KBM-7 (cell line): ENCODE results near the gene HK3.
A peak's percentile ranks its signal among the peaks of the same experiment; 100 is the strongest.

Experiments
- DNase-seq: peaks from one replicate; pipeline ENCODE4 v3.0.0-alpha.2; 2015
- in situ Hi-C: fragments of 300-500 bp; cut with MboI; formaldehyde crosslinking; loops from 2 replicates; pipeline ENCODE4 v1.14.3; 2020; ENCODE audit warnings: low sequenced_read_pairs, low pct_unique_long_range_greater_than_20kb, mixed read lengths

HK3 gene

DNA sequence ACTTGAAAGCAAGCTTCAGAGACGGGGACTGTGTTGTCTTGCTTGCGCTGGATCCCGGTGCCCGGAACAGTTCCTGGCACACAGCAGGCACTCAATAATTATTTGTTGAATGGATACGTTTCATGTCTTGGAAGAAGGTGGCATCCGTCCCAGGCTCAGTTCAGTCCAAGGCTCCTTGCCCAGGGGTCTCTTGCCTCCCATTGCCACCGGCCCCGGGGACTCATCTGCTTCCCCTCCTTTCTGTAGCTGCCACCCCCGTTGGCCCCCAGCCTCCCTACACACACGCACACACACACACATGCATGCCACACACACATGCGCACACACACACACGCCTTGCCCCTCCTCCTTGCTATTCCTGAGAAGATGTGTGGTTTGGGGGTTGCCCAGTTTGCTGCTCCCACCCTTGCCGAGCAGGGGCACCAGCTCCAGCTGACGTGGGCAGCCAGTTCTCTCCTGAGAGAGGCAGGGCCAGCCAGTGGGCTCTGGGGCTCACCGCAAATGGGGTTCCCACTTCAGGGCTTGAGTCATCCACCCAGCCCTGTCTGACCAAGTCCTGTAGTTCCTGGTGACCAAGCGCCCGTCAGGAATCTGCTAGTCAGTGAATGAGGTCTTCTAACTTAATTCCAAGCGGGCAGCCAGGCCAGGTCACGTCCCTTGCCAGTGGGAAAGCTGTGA, 41.8 kb downstream of the HK3 start:
- in situ Hi-C loops, result no loop called here
- DNase-seq, result no peak

DNA sequence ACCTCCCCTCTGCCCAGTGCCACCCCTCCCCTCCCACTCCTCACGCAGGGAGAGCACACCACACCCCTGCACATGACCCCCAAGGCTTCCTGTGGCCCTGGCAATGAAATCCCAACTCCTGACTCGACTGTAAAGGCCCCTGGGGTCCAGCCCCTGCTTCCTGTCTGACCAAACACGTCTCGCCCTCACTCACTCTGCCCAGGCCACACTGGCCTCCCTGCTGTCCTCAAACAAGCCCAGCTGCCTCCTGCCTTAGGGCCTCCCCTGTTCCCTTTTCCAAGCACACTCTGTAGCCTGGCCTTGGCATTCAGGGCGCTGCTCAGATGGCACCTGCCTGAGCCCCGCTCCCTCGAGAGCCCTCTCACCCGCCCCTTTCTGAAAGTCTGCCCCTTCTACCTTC, 42.4 kb downstream of the HK3 start:
- no peak for DNase-seq
- in situ Hi-C loops, result no loop called here

DNA sequence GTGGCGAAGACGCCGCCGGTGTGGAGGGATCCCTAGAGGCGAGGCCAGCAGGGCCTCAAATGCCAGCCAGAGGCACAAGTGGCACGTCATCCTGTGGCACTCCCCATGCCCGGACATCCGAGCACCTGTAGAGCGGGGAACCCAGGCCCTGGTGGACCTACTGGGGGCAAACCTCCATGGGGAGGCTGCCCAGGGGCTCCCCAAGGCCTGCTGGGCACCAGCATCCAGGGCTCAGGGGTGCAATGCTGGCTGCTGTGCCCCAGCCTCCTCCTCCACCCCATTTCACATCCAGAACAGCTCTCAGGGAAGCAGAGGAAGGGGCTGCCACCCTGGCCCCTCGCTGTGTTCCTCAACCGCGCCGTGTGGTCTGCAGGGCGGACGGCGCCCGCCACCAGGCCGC, 43.5 kb downstream of the HK3 start:
- in situ Hi-C loops, result no loop called here
- no peak for DNase-seq

DNA sequence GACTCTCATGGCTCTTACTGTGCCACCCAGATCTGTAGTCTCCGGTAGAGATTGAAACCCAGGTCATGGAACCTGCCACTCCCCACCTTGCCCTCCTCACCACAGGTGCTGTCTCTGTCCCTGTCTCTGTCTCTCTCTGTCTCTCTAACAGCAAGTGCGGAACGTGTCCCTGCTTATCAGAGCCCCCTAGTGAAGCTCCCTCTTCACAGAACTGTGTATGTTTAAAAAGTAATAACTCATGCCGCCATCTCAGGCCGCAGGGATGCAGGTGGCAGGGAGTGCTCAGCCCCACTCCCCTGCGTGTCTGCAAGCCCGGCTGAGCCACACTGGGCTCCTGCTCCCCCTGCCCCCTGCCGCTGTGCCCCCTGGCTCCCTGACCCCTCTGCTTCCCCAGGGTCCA, 45.0 kb downstream of the HK3 start:
- in situ Hi-C loops, result no loop called here
- no peak for DNase-seq

- in situ Hi-C loops, result no loop called here
- no peak for DNase-seq
These were observed 45.9 kb downstream of the HK3 start for GRCh38 chr5:176853151-176853778.

GRCh38 chr5:176851871-176852658, 47.1 kb downstream of the HK3 start:
- in situ Hi-C loops, result no loop called here
- DNase-seq, result no peak

DNA sequence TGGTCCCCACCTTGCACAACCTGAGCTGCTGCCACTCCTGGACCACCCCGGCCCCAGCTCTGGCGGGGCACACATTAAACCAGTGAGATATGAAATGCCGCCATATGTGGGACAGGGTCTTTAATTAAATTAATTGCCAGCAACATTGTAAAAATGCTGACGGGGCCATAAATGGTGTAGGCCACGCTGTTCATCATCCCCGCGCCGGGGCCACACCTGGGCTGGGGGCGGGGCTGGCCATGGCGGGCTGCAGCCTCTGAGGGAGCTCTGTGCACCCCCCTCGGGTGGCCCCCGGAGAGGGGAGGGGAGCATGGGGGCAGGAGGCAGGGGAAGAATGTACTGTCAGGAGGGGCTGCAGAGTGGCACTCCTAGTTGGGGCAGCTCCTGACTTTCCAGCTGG, 47.8 kb downstream of the HK3 start:
- no peak for DNase-seq

GRCh38 chr5:176850371-176851245, 48.5 kb downstream of the HK3 start:
- in situ Hi-C loops, result no loop called here
- DNase-seq, result no peak

More for the DNA sequence above, 47.8 kb downstream of the HK3 start:
- in situ Hi-C loops, result no loop called here

DNA sequence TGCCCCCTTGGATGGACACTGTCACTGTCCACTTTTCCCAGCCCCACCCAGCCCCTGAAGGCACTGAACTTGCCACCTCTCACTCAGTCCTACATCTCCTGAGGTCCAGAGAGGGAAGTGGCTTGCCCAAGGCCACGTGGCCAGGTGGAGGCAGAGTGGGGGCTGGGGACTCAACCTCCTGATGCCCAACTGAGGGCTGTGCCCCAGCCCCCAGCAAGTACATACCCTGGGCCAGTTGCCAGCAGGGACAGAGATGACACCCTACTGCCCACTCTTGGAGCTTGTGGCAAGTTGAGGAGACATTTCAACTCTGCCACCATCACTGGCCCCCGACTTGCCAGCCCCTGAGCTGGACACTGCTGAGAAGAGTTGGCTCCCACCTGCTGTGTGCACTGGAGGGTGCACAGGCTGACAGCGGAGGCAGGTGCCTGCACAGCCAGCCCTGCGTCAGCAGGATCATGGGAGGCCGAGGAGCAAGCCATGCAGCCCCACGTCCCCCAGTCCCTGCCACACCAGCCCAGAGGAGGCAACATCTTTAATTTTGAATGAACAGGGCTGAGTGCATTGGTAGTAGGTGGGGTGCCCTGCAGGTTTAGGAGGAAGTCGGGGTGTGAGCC, 49.4 kb downstream of the HK3 start:
- no peak for DNase-seq
- in situ Hi-C loops, result no loop called here

DNA sequence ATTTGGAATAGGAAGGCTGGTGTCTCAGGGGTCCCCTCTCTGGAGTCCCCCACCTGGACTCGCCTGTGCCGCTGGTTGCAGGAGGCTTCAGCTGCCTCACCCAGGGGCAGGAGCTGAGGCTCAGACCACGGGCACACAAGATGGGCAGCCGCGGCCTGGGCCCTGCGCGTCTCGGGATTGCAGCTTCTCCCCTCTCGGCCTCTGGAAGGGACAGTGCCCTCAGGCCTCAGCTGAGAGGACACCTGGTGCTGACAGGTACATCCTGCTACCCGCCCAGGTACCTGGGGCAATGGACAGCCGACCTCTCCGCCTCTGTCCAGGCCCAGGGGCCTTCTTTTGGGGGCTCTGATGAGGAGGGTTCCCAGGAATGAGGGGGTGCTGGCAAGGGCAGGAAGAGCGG, 50.5 kb downstream of the HK3 start:
- in situ Hi-C loops, result no loop called here
- no peak for DNase-seq

DNA sequence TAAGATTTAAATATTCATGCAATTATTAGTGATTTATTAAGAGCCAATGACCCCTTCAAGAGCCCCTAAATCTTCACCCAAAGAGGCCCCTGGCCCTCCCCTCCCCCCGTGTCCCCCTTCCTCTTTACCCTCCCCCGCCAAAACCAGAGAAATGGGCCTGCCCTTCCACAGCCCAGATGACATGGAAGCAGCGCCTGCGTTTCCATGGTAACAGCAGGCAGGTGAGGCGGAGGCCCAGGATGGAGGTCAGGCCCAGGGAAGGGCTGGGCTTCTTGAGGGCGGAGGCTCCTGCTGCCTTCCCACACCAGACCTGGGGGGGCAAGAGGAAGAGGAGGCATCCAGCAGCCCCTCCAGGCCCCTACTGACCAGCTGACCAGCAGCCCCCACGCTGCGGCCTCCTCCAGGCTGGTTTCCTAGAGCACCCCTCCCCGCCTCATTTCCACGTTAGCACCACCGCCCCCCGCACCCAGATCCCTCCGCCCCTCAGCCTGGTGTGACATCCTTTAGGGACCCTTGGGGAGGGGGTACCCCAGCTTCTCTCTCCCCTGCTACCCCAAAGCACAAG, 51.3 kb downstream of the HK3 start:
- in situ Hi-C loops, result no loop called here
- DNase-seq, result no peak

DNA sequence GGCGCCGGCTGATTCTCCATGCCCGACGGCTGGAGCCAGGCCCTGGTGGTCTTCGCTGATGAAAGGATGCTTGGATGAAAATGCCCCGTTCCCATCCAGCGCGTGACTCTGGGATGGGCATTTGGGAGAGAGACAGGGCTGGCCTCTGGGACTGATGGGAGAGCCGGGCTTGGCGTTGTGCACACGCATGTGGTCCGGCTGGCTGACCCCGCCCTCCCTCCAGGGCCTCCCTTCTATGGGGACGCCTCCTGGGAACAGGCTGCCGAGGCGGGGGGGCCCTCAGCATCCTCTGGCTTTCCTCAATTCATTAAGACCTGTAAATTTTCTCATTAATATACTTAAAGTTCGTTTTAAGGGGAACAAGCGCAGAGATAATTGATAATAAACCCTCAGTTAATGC, 52.0 kb downstream of the HK3 start:
- in situ Hi-C loops, result no loop called here
- DNase-seq, result no peak

DNA sequence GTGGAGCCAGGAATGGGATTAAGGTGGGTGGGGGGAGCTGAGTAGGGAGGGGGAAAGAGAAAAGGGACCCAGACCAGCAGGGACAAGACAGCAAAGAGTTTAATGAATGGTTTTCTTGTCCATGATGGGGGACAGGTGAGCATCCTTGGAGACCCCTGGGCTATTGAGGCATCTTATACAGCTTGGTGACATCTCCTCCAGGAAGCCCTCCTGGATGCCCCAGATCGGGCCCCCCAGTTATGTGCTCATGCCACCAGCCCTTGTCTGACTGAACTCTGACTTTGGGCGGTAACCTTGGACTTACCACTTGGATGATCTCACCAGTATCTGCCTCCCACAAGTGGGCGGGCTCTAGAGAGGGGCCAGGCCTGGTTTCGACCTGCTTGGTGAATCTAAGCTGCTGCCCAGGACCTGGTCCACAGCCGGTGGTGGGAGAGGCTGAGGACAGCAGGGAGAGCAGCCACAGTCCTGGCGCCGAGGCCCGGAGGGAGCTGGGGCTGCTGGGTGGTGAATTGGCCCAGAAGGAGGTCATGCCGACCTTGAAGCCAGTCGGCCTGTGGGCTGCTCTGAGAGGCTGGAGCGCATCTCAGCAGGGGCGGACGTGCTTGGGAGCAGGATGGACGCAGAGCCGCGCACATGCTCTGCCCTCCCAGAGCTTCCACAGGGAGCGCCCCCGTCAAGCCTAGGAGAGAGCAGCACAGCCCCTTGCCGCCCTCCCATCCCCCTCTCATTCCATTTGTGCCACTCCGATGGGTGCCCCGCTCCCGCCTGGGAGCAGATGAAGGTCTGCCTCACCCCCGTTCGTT, 52.6 kb downstream of the HK3 start:
- DNase-seq, result no peak
- in situ Hi-C loops, result no loop called here

GRCh38 chr5:176845392-176845713, 53.8 kb downstream of the HK3 start:
- in situ Hi-C loops, result no loop called here
- no peak for DNase-seq

DNA sequence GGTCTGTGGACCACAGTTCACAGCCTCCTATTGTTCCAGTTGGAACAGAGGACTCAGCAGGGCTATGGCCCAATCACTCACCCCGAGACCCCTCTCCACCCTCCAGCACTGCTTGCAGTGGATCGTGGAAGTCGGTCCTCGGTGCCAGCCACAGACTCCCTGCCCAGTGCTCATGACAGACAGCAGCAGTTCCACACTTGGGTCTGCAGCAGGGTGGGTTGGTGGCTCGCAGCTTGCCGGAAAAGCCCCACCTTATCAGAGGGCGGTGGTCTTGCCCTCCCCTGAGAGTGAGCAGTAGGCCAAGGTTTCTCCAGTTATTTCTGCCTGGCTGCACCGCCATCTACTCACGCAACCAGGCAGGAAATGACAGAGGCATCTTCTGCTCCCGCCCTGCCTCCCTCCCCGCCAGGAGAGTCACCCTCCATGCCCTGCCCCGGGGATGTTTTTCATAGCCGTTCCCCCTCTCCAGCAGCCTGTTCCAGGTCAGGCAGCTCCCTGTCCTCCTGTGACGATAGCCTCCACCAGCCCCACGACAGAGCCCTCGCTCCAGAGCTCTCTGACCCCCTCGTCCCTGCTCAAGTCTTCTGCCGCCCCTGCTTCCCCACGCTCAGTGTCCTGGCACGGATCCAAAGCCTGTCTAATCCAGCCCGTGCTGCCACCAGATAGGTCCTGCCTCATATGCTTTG, 54.3 kb downstream of the HK3 start:
- in situ Hi-C loops, result no loop called here
- peak; percentile 85 for DNase-seq

DNA sequence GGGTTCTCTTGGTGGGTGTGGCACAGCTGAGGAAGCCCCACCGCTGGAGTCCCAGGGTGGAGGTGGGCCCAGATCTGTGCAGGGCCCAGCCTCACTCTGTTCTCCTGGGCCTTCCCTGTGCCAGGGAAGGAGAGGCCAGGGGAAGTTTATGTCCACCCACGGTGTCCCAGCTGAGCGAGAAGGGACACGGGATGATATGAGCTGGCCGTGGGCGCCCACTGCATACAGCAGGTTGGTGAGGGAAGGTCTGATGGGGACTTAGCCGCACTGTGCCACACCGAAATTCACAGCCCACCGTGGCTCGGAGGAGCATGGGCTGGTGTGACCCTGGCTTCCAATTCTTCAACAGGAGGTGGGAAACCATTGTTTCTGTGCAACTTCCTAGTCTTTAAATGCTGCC, 54.9 kb downstream of the HK3 start:
- DNase-seq, result no peak
- in situ Hi-C loops, result no loop called here

- in situ Hi-C loops, result no loop called here
- no peak for DNase-seq
These were observed 55.5 kb downstream of the HK3 start for GRCh38 chr5:176843673-176844072.

DNA sequence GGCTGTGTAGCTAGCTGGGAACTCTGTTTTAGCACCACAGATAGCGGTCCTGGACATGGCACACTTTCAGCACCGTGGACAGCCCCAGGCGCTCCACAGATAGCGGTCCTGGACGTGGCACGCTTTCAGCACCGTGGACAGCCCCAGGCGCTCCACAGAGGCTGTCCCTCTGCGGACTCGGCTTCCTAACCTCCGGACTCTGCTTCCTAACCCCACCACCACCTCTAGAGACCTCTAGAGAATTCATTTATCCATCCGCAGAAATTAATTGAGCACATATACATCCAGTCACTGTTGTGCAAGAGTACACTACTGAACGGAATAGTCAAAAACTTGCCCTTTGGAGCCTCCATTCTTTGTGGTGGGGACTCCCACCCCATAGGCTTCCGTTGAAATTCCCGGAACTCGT, 61.4 kb downstream of the HK3 start:
- in situ Hi-C loops, result no loop called here
- DNase-seq, result peak; percentile 82
